CD4-positive, alpha-beta T cell (primary cell): Measurements from ENCODE around the gene SMAP1. TPM values are rescaled to one million over a fixed set of nuclear protein-coding genes. Genes with fewer than 3 reads are reported as not detected.

Experiments
- ATAC-seq: fragments of 200-7000 bp; cut with Tn5 transposase; one replicate; pipeline ENCODE4 v1.10.0; 2022; ENCODE audit warnings: mild to moderate bottlenecking; ENCODE audit not compliant: poor library complexity
- CTCF ChIA-PET: fragments of 350-600 bp; sonication (Branson Sonifier 250); formaldehyde crosslinking; loops from one replicate; lab custom pipeline; 2021; ENCODE audit warnings: antibody characterized with exemption, inconsistent platforms; lab: Charles Lee
- POLR2A ChIA-PET: fragments of 350-600 bp; sonication (Branson Sonifier 250); formaldehyde crosslinking; loops from one replicate; lab custom pipeline; 2021; ENCODE audit warnings: antibody characterized with exemption, inconsistent platforms; lab: Charles Lee
- DNase-seq, 14 experiments: peaks; one replicate each; pipeline ENCODE4 v3.0.0-alpha.2; 2013 to 2020; ENCODE audit warnings: mixed read lengths in 2 of 14
- H3K27ac ChIP-seq, 2 donors: one replicate each; pipeline versions ENCODE4 v1.5.1 to v1.7.0; 2013; ENCODE audit warnings: low read length in 2 of 2, low read depth in 1 of 2, mild to moderate bottlenecking in 1 of 2
- H3K27me3 ChIP-seq, 2 experiments: 1 replicate in 1 of 2; 2 replicates in 1 of 2; pipeline versions ENCODE4 v1.6.1 to v1.7.0; 2013; ENCODE audit warnings: low read length in 2 of 2, control low read depth in 1 of 2, mild to moderate bottlenecking in 1 of 2, moderate library complexity in 1 of 2; ENCODE audit not compliant: insufficient read depth in 2 of 2, control insufficient read depth in 1 of 2
- H3K36me3 ChIP-seq: one replicate; pipeline ENCODE4 v1.6.1; 2013; ENCODE audit warnings: low read length, control low read depth; ENCODE audit not compliant: insufficient read depth
- H3K4me1 ChIP-seq: one replicate; pipeline ENCODE4 v1.6.1; 2013; ENCODE audit warnings: low read length, control low read depth; ENCODE audit not compliant: insufficient read depth
- H3K4me3 ChIP-seq: one replicate; pipeline ENCODE4 v1.5.1; 2013; ENCODE audit warnings: mild to moderate bottlenecking, low read length, moderate library complexity
- H3K9me3 ChIP-seq, 2 experiments: 1 replicate in 1 of 2; 2 replicates in 1 of 2; pipeline versions ENCODE4 v1.6.1 to v1.7.0; 2013; ENCODE audit warnings: low read length in 2 of 2, mild to moderate bottlenecking in 2 of 2, control low read depth in 1 of 2, moderate library complexity in 1 of 2; ENCODE audit not compliant: control insufficient read depth in 1 of 2, insufficient read depth in 1 of 2
- H3K27ac Mint-ChIP-seq: one replicate; pipeline ENCODE4 v1.8.0; 2020; ENCODE audit warnings: mixed read lengths
- H3K27me3 Mint-ChIP-seq: one replicate; pipeline ENCODE4 v1.8.0; 2021; ENCODE audit warnings: mixed read lengths
- H3K36me3 Mint-ChIP-seq: one replicate; pipeline ENCODE4 v1.8.0; 2021; ENCODE audit warnings: low read depth, mixed read lengths
- H3K4me1 Mint-ChIP-seq: one replicate; pipeline ENCODE4 v1.8.0; 2021; ENCODE audit warnings: low read depth, mixed read lengths
- H3K4me3 Mint-ChIP-seq: one replicate; pipeline ENCODE4 v1.8.0; 2020; ENCODE audit warnings: mild to moderate bottlenecking, mixed read lengths
- H3K9me3 Mint-ChIP-seq: one replicate; pipeline ENCODE4 v1.8.0; 2020; ENCODE audit warnings: mixed read lengths
- intact Hi-C, 2 experiments: fragments of 100-400 bp; cut with DNase I in 1 of 2; cut with micrococcal nuclease in 1 of 2; formaldehyde crosslinking; loops; one replicate each; pipeline versions ENCODE4 v1.15.1 to v1.9.0; 2023 to 2025; cut with DNase I, micrococcal nuclease
- total RNA-seq, 174 experiments: library from RNA in 2 of 174; stranded (reverse) in 2 of 174; gene quantifications; one replicate each; pipeline ENCODE4 v1.2.3 and lab custom pipeline; 2021 to 2026
- TF ChIP-seq, protein P1 (sequence below): fragments of 200-600 bp; IDR thresholded peaks from one replicate; pipeline ENCODE4 v1.8.0; 2022; ENCODE audit warnings: antibody characterized with exemption, mild to moderate bottlenecking

SMAP1 gene
- total RNA-seq, 2 experiments from 2014 or later = 20.0 to 22.5 TPM

GRCh38 chr6:70734979-70735378 lies 67.3 kb downstream of the SMAP1 start:
- intact Hi-C loops = loop anchor here in 1 of 2 experiments (2.0 kb wide), 1 partner anchor 14 kb away; no protein-coding TSS in a partner anchor
- H3K27me3 ChIP-seq = no peaks in the 10 kb centered on the region
- H3K4me1 ChIP-seq = no peaks in the 10 kb centered on the region
- H3K4me1 Mint-ChIP-seq = peaks cover 39% of the 10 kb centered on the region
- H3K36me3 ChIP-seq = peaks cover 16% of the 10 kb centered on the region
- no peak overlapping the region for H3K27ac Mint-ChIP-seq
- TF ChIP-seq, protein P1, sequence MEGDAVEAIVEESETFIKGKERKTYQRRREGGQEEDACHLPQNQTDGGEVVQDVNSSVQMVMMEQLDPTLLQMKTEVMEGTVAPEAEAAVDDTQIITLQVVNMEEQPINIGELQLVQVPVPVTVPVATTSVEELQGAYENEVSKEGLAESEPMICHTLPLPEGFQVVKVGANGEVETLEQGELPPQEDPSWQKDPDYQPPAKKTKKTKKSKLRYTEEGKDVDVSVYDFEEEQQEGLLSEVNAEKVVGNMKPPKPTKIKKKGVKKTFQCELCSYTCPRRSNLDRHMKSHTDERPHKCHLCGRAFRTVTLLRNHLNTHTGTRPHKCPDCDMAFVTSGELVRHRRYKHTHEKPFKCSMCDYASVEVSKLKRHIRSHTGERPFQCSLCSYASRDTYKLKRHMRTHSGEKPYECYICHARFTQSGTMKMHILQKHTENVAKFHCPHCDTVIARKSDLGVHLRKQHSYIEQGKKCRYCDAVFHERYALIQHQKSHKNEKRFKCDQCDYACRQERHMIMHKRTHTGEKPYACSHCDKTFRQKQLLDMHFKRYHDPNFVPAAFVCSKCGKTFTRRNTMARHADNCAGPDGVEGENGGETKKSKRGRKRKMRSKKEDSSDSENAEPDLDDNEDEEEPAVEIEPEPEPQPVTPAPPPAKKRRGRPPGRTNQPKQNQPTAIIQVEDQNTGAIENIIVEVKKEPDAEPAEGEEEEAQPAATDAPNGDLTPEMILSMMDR = no peak
- H3K27ac ChIP-seq = no peak overlapping the region
- CTCF ChIA-PET = no interaction called here
- H3K4me3 ChIP-seq = no peak overlapping the region
- H3K36me3 Mint-ChIP-seq = peaks cover 72% of the 10 kb centered on the region
- H3K9me3 ChIP-seq = no peaks in the 10 kb centered on the region
- no peak overlapping the region for H3K4me3 Mint-ChIP-seq
- ATAC-seq (no peak), DNase-seq (no peak)
- no peaks in the 10 kb centered on the region for H3K9me3 Mint-ChIP-seq
- H3K27me3 Mint-ChIP-seq = no peaks in the 10 kb centered on the region
- POLR2A ChIA-PET = no interaction called here

DNA sequence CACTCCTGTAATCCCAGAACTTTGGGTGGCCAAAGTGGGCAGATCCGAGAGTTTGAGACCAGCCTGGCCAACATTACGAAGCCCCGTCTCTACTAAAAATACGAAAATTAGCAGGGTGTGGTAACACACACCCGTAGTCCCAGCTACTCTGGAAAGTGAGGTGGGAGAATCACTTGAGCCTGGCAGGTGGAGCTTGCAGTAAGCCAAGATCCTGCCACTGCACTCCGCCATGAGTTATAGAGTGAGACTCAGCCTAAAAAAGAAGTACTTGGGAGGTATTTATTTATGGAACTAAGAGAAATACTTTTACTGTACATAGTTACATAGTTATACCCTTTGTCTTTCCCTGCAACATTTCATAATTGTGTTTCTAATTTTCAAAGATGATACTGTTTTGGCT lies 67.8 kb downstream of the SMAP1 start:
- peaks cover 34% of the 10 kb centered on the region for H3K4me1 Mint-ChIP-seq
- no peak for ATAC-seq
- Histone ChIP-seq H3K36me3 (peaks cover 16% of the 10 kb centered on the region), H3K9me3 (no peaks in the 10 kb centered on the region), H3K4me1 (no peaks in the 10 kb centered on the region), H3K4me3 (no peak overlapping the region), H3K27me3 (no peaks in the 10 kb centered on the region), H3K27ac (no peak overlapping the region)
- no peaks in the 10 kb centered on the region for H3K9me3 Mint-ChIP-seq
- H3K27me3 Mint-ChIP-seq = no peaks in the 10 kb centered on the region
- ChIA-PET CTCF (no interaction called here), POLR2A (no interaction called here)
- H3K27ac Mint-ChIP-seq = no peak overlapping the region
- intact Hi-C loops = loop anchor here in 1 of 2 experiments (2.0 kb wide), 1 partner anchor 15 kb away; no protein-coding TSS in a partner anchor
- TF ChIP-seq, protein P1 = no peak
- no peak for DNase-seq
- H3K36me3 Mint-ChIP-seq = peaks cover 77% of the 10 kb centered on the region
- no peak overlapping the region for H3K4me3 Mint-ChIP-seq

DNA sequence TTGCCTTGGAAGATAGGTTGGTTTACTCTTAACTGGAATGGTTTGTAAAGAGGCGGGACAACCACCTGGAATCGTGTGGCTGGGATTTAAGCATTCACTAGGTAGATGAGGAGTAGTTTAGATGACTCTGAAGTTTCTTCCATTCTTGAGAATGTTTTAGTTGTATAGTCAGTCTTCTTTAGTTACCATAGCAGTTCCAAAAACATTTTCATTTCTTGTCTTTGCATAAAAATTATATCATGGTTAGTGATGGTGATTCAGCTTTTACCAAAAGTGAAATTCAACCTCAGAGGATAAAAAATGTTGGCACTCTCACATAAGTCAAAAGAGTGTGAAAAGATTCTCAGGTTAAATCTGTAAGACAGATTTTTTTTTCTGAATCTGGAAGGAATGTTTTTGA lies 70.3 kb downstream of the SMAP1 start:
- ChIA-PET POLR2A (no interaction called here), CTCF (no interaction called here)
- H3K36me3 Mint-ChIP-seq = peaks cover 91% of the 10 kb centered on the region
- H3K4me1 Mint-ChIP-seq = peaks cover 15% of the 10 kb centered on the region
- Histone ChIP-seq H3K4me1 (no peaks in the 10 kb centered on the region), H3K27ac (no peak overlapping the region), H3K9me3 (peaks cover 0 to 7% of the 10 kb centered on the region in 2 experiments), H3K27me3 (no peaks in the 10 kb centered on the region), H3K4me3 (no peak overlapping the region), H3K36me3 (peaks cover 23% of the 10 kb centered on the region)
- no peak overlapping the region for H3K27ac Mint-ChIP-seq
- no peaks in the 10 kb centered on the region for H3K27me3 Mint-ChIP-seq
- ATAC-seq (no peak), DNase-seq (no peak)
- intact Hi-C loops = no loop called here
- H3K9me3 Mint-ChIP-seq = no peaks in the 10 kb centered on the region
- TF ChIP-seq, protein P1 = no peak
- no peak overlapping the region for H3K4me3 Mint-ChIP-seq
